ENCODE data around the gene RDX. TPM values are rescaled to one million over a fixed set of nuclear protein-coding genes. Genes with fewer than 3 reads are reported as not detected.
"Not testable (repeated sequence)": the region's sequence is repeated elsewhere in the genome, so short reads cannot be mapped to it uniquely, and the experiment has no call there.

RDX gene
- total and polyA plus RNA-seq, 2 experiments from 2014 or later = 45.2 to 226 TPM

- H3K9me2 ChIP-seq (ENCODE audit: insufficient read depth) = no peaks in the 10 kb centered on the region
- H3F3A ChIP-seq (replicated peaks; ENCODE audit: low read depth) = no peaks in the 10 kb centered on the region
- peaks cover 98% of the 10 kb centered on the region for H3K79me2 ChIP-seq (replicated peaks; ENCODE audit: insufficient read depth)
- TF ChIP-seq REST (IDR thresholded peaks at IDR 0.05; ENCODE audit: unreplicated experiment) = no peak
- TF ChIP-seq EZH2phosphoT487 (IDR thresholded peaks at IDR 0.05; ENCODE audit: unreplicated experiment) = no peak
- no peak for TF ChIP-seq EZH2 (IDR thresholded peaks at IDR 0.05; ENCODE audit: low read depth, unreplicated experiment)
- no peak for TF ChIP-seq POLR2AphosphoS5 (IDR thresholded peaks at IDR 0.05; ENCODE audit: low read depth)
- TF ChIP-seq JUNB (IDR thresholded peaks at IDR 0.05; ENCODE audit: unreplicated experiment) = no peak
- TF ChIP-seq NANOG (IDR thresholded peaks at IDR 0.05; ENCODE audit: borderline replicate concordance) = no peak
- no peak for TF ChIP-seq CREB1 (CRISPR knock-in tag; IDR thresholded peaks at IDR 0.05; ENCODE audit: low read depth)
- TF ChIP-seq ZNF114 (CRISPR knock-in tag; IDR thresholded peaks at IDR 0.05) = no peak
- Mint-ChIP-seq H3K9me3 (no peaks in the 10 kb centered on the region), H3K27ac (no peak overlapping the region), H3K4me1 (peaks cover 13% of the 10 kb centered on the region), H3K4me3 (no peak overlapping the region), H3K27me3 (ENCODE audit: insufficient read depth, low read depth, poor library complexity) (peaks cover 2% of the 10 kb centered on the region), H3K36me3 (ENCODE audit: low read depth) (peaks cover 2% of the 10 kb centered on the region; the same call in 1 of the 3 replicates)
- H3K27me3 ChIP-seq (ENCODE audit: insufficient read depth) = no peaks in the 10 kb centered on the region
- DNase-seq (ENCODE audit: low spot score) = no peak
- H3K36me3 ChIP-seq (ENCODE audit: insufficient read depth) = no peaks in the 10 kb centered on the region
- H3K4me3 ChIP-seq = no peak overlapping the region
- no peak overlapping the region for H2AFZ ChIP-seq
- H4K20me1 ChIP-seq (replicated peaks; ENCODE audit: insufficient read depth) = peaks cover 24% of the 10 kb centered on the region
- peaks cover 14% of the 10 kb centered on the region for H3K4me1 ChIP-seq (ENCODE audit: insufficient read depth)
- no peak overlapping the region for H3K27ac ChIP-seq (ENCODE audit: low read depth)
- ATAC-seq = no peak
- no peak overlapping the region for H3K4me2 ChIP-seq
These were observed 12.6 kb downstream of the RDX start for GRCh38 chr11:110283862-110284261.

GRCh38 chr11:110280595-110280994 is 15.8 kb downstream of the RDX start:
- Histone ChIP-seq H4K20me1 (replicated peaks; ENCODE audit: insufficient read depth) (peaks cover 18% of the 10 kb centered on the region), H3K79me2 (replicated peaks; ENCODE audit: insufficient read depth) (peaks cover 82% of the 10 kb centered on the region)
- not testable (repeated sequence) for H3K4me3 Mint-ChIP-seq; H3K4me1 Mint-ChIP-seq; DNase-seq (ENCODE audit: low spot score); H3K27me3 Mint-ChIP-seq (ENCODE audit: insufficient read depth, low read depth, poor library complexity); H3K9me3 Mint-ChIP-seq; H3K4me2 ChIP-seq; H3K4me1 ChIP-seq (ENCODE audit: insufficient read depth); H3K4me3 ChIP-seq; H2AFZ ChIP-seq; H3K27ac Mint-ChIP-seq; H3K36me3 ChIP-seq (ENCODE audit: insufficient read depth); H3K9me2 ChIP-seq (ENCODE audit: insufficient read depth); H3F3A ChIP-seq (replicated peaks; ENCODE audit: low read depth); H3K27ac ChIP-seq (ENCODE audit: low read depth); ATAC-seq; H3K27me3 ChIP-seq (ENCODE audit: insufficient read depth)
- H3K36me3 Mint-ChIP-seq (ENCODE audit: low read depth) = peaks cover 20% of the 10 kb centered on the region; the same call in 2 of the 3 replicates

GRCh38 chr11:110279881-110280280 is 16.5 kb downstream of the RDX start:
- Histone ChIP-seq H3K9me2 (ENCODE audit: insufficient read depth) (no peaks in the 10 kb centered on the region), H4K20me1 (replicated peaks; ENCODE audit: insufficient read depth) (peaks cover 15% of the 10 kb centered on the region), H3K4me3 (no peak overlapping the region), H3K36me3 (ENCODE audit: insufficient read depth) (no peaks in the 10 kb centered on the region), H3F3A (replicated peaks; ENCODE audit: low read depth) (no peaks in the 10 kb centered on the region), H3K4me1 (ENCODE audit: insufficient read depth) (no peaks in the 10 kb centered on the region), H3K79me2 (replicated peaks; ENCODE audit: insufficient read depth) (peaks cover 82% of the 10 kb centered on the region), H3K4me2 (no peak overlapping the region), H2AFZ (no peak overlapping the region), H3K27me3 (ENCODE audit: insufficient read depth) (no peaks in the 10 kb centered on the region), H3K27ac (ENCODE audit: low read depth) (no peak overlapping the region)
- no peaks in the 10 kb centered on the region for H3K4me1 Mint-ChIP-seq
- ATAC-seq = no peak
- H3K9me3 Mint-ChIP-seq = no peaks in the 10 kb centered on the region
- H3K27ac Mint-ChIP-seq = no peak overlapping the region
- no peaks in the 10 kb centered on the region for H3K27me3 Mint-ChIP-seq (ENCODE audit: insufficient read depth, low read depth, poor library complexity)
- H3K36me3 Mint-ChIP-seq (ENCODE audit: low read depth) = peaks cover 20% of the 10 kb centered on the region; the same call in 2 of the 3 replicates
- DNase-seq (ENCODE audit: low spot score) = no peak
- H3K4me3 Mint-ChIP-seq = no peak overlapping the region
- TF ChIP-seq EZH2phosphoT487 (IDR thresholded peaks at IDR 0.05; ENCODE audit: unreplicated experiment) (no peak), ZNF331 (CRISPR knock-in tag; IDR thresholded peaks at IDR 0.05; ENCODE audit: low read depth) (no peak)

Measured in GM23338 (cell line).